Measurements from ENCODE around the gene MRM3.

GRCh38 chr17:737561-738113, 44.5 kb upstream of the MRM3 start:
- TF ChIP-seq CTCF (IDR thresholded peaks at IDR 0.05; ENCODE audit: extremely low read depth in 1 of 2, insufficient read depth in 1 of 2, low read depth in 1 of 2, low read length in 2 of 2) (no peak), POLR2A (IDR thresholded peaks at IDR 0.05; ENCODE audit: low read depth, low read length) (no peak), FOS (IDR thresholded peaks at IDR 0.05; ENCODE audit: borderline replicate concordance, insufficient read depth, low read length) (no peak)
